Gastroesophageal sphincter (tissue), 3 donors: Measurements from ENCODE around the gene YPEL4.

Experiments used
- EP300 ChIP-seq: sonication (generic); formaldehyde crosslinking; IDR thresholded peaks from one replicate; pipeline ENCODE4 v1.6.1; 2017; ENCODE audit warnings: antibody characterized with exemption, mild to moderate bottlenecking
- POLR2A ChIP-seq, 2 donors: fragments of 450-650 bp; IDR thresholded peaks; one replicate each; pipeline ENCODE4 v1.6.1; 2017; ENCODE audit warnings: antibody characterized with exemption in 2 of 2, mild to moderate bottlenecking in 2 of 2, moderate library complexity in 1 of 2
- POLR2AphosphoS5 ChIP-seq: sonication (generic); formaldehyde crosslinking; IDR thresholded peaks from one replicate; pipeline ENCODE4 v1.6.1; 2017; ENCODE audit warnings: antibody characterized with exemption
- TF ChIP-seq, protein P1 (sequence below), 4 experiments: fragments of 200-600 bp in 2 of 4; fragments of 450-650 bp in 2 of 4; sonication (generic) in 1 of 4; IDR thresholded peaks; one replicate each; pipeline ENCODE4 v1.5.1; 2017 to 2019; ENCODE audit warnings: antibody characterized with exemption in 4 of 4, mild to moderate bottlenecking in 2 of 4, moderate library complexity in 2 of 4

DNA sequence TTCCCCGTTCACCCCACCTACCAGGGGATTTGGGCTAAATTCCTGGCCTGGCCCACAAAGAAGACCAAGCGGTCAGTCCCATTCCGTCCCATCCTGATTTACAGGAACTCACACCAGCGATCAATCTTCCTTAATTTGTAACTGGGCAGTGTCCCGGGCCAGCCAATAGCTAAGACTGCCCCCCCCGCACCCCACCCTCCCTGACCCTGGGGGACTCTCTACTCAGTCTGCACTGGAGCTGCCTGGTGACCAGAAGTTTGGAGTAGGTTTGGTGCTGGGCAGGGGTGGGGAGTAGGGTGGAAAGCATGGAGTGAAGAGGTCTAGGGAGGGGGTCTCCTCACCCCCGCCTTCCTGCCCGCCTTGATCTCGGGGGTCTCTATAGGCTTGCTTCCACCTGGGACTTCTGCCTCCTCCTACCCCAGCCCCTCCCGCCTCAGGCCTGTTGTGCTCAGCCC lies 52.2 kb downstream of the YPEL4 start, which contains the start of gene SERPING1:
- TF ChIP-seq POLR2AphosphoS5, result peak; percentile 90
- TF ChIP-seq, protein P1, sequence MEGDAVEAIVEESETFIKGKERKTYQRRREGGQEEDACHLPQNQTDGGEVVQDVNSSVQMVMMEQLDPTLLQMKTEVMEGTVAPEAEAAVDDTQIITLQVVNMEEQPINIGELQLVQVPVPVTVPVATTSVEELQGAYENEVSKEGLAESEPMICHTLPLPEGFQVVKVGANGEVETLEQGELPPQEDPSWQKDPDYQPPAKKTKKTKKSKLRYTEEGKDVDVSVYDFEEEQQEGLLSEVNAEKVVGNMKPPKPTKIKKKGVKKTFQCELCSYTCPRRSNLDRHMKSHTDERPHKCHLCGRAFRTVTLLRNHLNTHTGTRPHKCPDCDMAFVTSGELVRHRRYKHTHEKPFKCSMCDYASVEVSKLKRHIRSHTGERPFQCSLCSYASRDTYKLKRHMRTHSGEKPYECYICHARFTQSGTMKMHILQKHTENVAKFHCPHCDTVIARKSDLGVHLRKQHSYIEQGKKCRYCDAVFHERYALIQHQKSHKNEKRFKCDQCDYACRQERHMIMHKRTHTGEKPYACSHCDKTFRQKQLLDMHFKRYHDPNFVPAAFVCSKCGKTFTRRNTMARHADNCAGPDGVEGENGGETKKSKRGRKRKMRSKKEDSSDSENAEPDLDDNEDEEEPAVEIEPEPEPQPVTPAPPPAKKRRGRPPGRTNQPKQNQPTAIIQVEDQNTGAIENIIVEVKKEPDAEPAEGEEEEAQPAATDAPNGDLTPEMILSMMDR (IDR thresholded peaks at IDR 0.05), result no peak
- peak; percentile 52 to 61 for TF ChIP-seq POLR2A (IDR thresholded peaks at IDR 0.05)
- no peak for TF ChIP-seq EP300
